ENCODE measurements around the gene CNOT10.
"Not testable (repeated sequence)": the region's sequence is repeated elsewhere in the genome, so short reads cannot be mapped to it uniquely, and the experiment has no call there.

CNOT10 gene
- 48.4 to 66.0 (median 60.6) reads per million in 3 experiments for total RNA-seq

- peak; percentile 97 for DNase-seq
Observed at GRCh38 chr3:32684800-32685542, at the start of gene CNOT10. TSS of gene CNOT10 (plus strand) at chr3:32685188. CDS start at chr3:32685461, 273 bp downstream.

GRCh38 chr3:32640939-32641338, 44.0 kb upstream of the CNOT10 start:
- no peak for DNase-seq

- DNase-seq: no peak
Observed at GRCh38 chr3:32641356-32641755, 43.6 kb upstream of the CNOT10 start.

- DNase-seq: no peak
Observed at GRCh38 chr3:32643354-32643753, 41.6 kb upstream of the CNOT10 start.

GRCh38 chr3:32643816-32644215, 41.2 kb upstream of the CNOT10 start:
- no peak for DNase-seq

- no peak for DNase-seq
Observed at GRCh38 chr3:32644380-32644779, 40.6 kb upstream of the CNOT10 start.

GRCh38 chr3:32646761-32647160, 38.2 kb upstream of the CNOT10 start:
- DNase-seq: no peak

GRCh38 chr3:32652337-32653100, 32.5 kb upstream of the CNOT10 start:
- not testable (repeated sequence) for DNase-seq

GRCh38 chr3:32655167-32655566, 29.8 kb upstream of the CNOT10 start:
- no peak for DNase-seq

GRCh38 chr3:32660634-32661033, 24.4 kb upstream of the CNOT10 start:
- no peak for DNase-seq

- DNase-seq: no peak
Observed at GRCh38 chr3:32662647-32663046, 22.3 kb upstream of the CNOT10 start.

- peak; percentile 32 for DNase-seq
Observed at GRCh38 chr3:32664630-32665075, 20.3 kb upstream of the CNOT10 start.

GRCh38 chr3:32667072-32667582, 17.9 kb upstream of the CNOT10 start:
- DNase-seq: no peak

- not testable (repeated sequence) for DNase-seq
Observed at GRCh38 chr3:32669226-32669625, 15.8 kb upstream of the CNOT10 start.

GRCh38 chr3:32673730-32674129, 11.3 kb upstream of the CNOT10 start:
- DNase-seq: not testable (repeated sequence)

GRCh38 chr3:32675164-32675563, 9.8 kb upstream of the CNOT10 start:
- DNase-seq: no peak

GRCh38 chr3:32675650-32676049, 9.3 kb upstream of the CNOT10 start:
- no peak for DNase-seq

- no peak for DNase-seq
Observed at GRCh38 chr3:32681811-32682210, 3.2 kb upstream of the CNOT10 start.

GRCh38 chr3:32684029-32684799, 774 bp upstream of the CNOT10 start:
- no peak for DNase-seq

GRCh38 chr3:32685543-32686185, 676 bp downstream of the CNOT10 start:
- DNase-seq: no peak

- DNase-seq: no peak
Observed at GRCh38 chr3:32686713-32687112, 1.7 kb downstream of the CNOT10 start.

GRCh38 chr3:32691847-32692246, 6.9 kb downstream of the CNOT10 start:
- no peak for DNase-seq

Data from central memory CD4-positive, alpha-beta T cell (primary cell).